ENCODE results near the gene CHRND.

CHRND gene

GRCh38 chr2:232504438-232504837 lies 21.5 kb upstream of the CHRND start:
- no peak for DNase-seq

- no peak for DNase-seq
Observed at GRCh38 chr2:232505856-232506255, 20.1 kb upstream of the CHRND start.

- no peak for DNase-seq
Observed at GRCh38 chr2:232506709-232507108, 19.3 kb upstream of the CHRND start.

GRCh38 chr2:232508251-232508650 lies 17.7 kb upstream of the CHRND start:
- no peak for DNase-seq

- DNase-seq, result no peak
Observed at GRCh38 chr2:232511336-232511890, 14.5 kb upstream of the CHRND start.

- DNase-seq, result peak; percentile 39
Observed at GRCh38 chr2:232512602-232513001, 13.4 kb upstream of the CHRND start.

- DNase-seq, result no peak
Observed at GRCh38 chr2:232513353-232513752, 12.6 kb upstream of the CHRND start.

GRCh38 chr2:232515639-232516038 lies 10.3 kb upstream of the CHRND start:
- no peak for DNase-seq

GRCh38 chr2:232516551-232516950 lies 9.4 kb upstream of the CHRND start:
- no peak for DNase-seq

GRCh38 chr2:232518844-232519243 lies 7.1 kb upstream of the CHRND start:
- DNase-seq, result no peak

GRCh38 chr2:232519581-232520438 lies 6.2 kb upstream of the CHRND start, which contains the start of gene PRSS56:
Gene PRSS56 (plus strand): TSS chr2:232520388. CDS start chr2:232520599, 211 bp downstream.
- no peak for DNase-seq

GRCh38 chr2:232520489-232520888 lies 5.5 kb upstream of the CHRND start:
- DNase-seq, result no peak

GRCh38 chr2:232521098-232521497 lies 4.9 kb upstream of the CHRND start:
- DNase-seq, result no peak

- no peak for DNase-seq
Observed at GRCh38 chr2:232521959-232522622, 3.9 kb upstream of the CHRND start.

- no peak for DNase-seq
Observed at GRCh38 chr2:232522623-232523401, 3.1 kb upstream of the CHRND start.

- no peak for DNase-seq
Observed at GRCh38 chr2:232523402-232523681, 2.6 kb upstream of the CHRND start.

GRCh38 chr2:232523682-232524597 lies 2.0 kb upstream of the CHRND start:
- DNase-seq, result no peak

- no peak for DNase-seq
Observed at GRCh38 chr2:232524771-232525170, 1.2 kb upstream of the CHRND start.

GRCh38 chr2:232525199-232525598 lies 761 bp upstream of the CHRND start:
- no peak for DNase-seq

GRCh38 chr2:232526372-232526941 lies 497 bp downstream of the CHRND start:
- no peak for DNase-seq

- no peak for DNase-seq
Observed at GRCh38 chr2:232527905-232528470, 2.0 kb downstream of the CHRND start.
